Measurements from ENCODE around the gene BMP7.

BMP7 gene

DNA sequence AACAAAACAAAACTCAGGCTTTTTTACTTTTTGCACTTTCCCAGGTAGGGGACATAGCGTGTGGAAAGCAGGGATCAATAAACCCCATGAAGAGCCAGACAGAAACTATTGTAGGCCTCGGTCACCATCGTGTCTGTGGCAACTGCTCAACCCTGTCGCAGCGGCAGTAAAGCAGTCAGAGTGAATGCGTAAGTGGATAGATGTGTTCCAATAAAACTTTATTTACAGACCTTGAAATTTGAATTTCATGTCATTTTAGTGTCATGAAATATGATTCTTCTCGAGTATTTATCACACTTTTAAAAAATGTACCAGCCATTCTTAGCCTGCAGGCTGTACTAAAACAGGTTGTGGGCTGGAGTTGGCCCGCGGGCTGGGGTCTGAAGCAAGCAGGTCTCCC lies 14.5 kb downstream of the BMP7 start:
- no peak for DNase-seq
- no peak overlapping the region for H2BK5ac ChIP-seq (ENCODE audit: low read depth, low read length, poor library complexity, severe bottlenecking)
- H2BK15ac ChIP-seq (ENCODE audit: low read depth, poor library complexity, severe bottlenecking), result no peak overlapping the region
- H2AFZ ChIP-seq (ENCODE audit: low read depth, low read length), result no peak overlapping the region
- H3K9ac ChIP-seq (ENCODE audit: low read length), result no peak overlapping the region
- no peak overlapping the region for H2BK120ac ChIP-seq (ENCODE audit: low read depth, low read length)
- no peak overlapping the region for H3K4me2 ChIP-seq (ENCODE audit: low read length, poor library complexity, severe bottlenecking)
- H3K4me1 ChIP-seq (ENCODE audit: control insufficient read depth, insufficient read depth, low read depth, low read length), result peaks cover 10% of the 10 kb centered on the region
- 97% methylated on average over 6 of the region's 9 CpGs for WGBS
- H3K23ac ChIP-seq (ENCODE audit: low read length in 2 of 2), result no peak overlapping the region
- no peaks in the 10 kb centered on the region for H3K79me1 ChIP-seq (replicated peaks; ENCODE audit: low read length, poor library complexity, severe bottlenecking)
- H2BK12ac ChIP-seq (ENCODE audit: low read length in 2 of 2), result no peak overlapping the region
- no peak overlapping the region for H3K4ac ChIP-seq (ENCODE audit: low read depth in 1 of 2, low read length in 2 of 2)
- no peaks in the 10 kb centered on the region for H3K36me3 ChIP-seq (ENCODE audit: control insufficient read depth in 1 of 2, insufficient read depth in 2 of 2, low read depth in 1 of 2, low read length in 2 of 2)
- H3K27ac ChIP-seq (ENCODE audit: low read length, poor library complexity, severe bottlenecking), result no peak overlapping the region
- H4K91ac ChIP-seq (ENCODE audit: low read length), result no peak overlapping the region
- no peak overlapping the region for H4K8ac ChIP-seq (ENCODE audit: low read length)
- H3K9me3 ChIP-seq (ENCODE audit: control insufficient read depth, low read length), result peaks cover 4% of the 10 kb centered on the region
- H3K4me3 ChIP-seq (ENCODE audit: insufficient read depth in 1 of 2, low read depth in 1 of 2, low read length in 2 of 2), result no peak overlapping the region
- peaks cover 31 to 66% of the 10 kb centered on the region in 2 experiments for H3K27me3 ChIP-seq (ENCODE audit: control insufficient read depth in 1 of 2, insufficient read depth in 1 of 2, low read length in 2 of 2)
- no peak overlapping the region for H3K18ac ChIP-seq (ENCODE audit: low read depth in 1 of 2, low read length in 2 of 2)
- no peak overlapping the region for H3K14ac ChIP-seq (ENCODE audit: low read length in 2 of 2)
- no peak overlapping the region for H2AK5ac ChIP-seq (ENCODE audit: low read length, severe bottlenecking)

GRCh38 chr20:57251344-57251743 lies 15.1 kb downstream of the BMP7 start:
- Histone ChIP-seq H2BK12ac (ENCODE audit: low read length in 2 of 2) (no peak overlapping the region), H3K14ac (ENCODE audit: low read length in 2 of 2) (no peak overlapping the region), H3K27ac (ENCODE audit: low read length, poor library complexity, severe bottlenecking) (no peak overlapping the region), H2AK5ac (ENCODE audit: low read length, severe bottlenecking) (no peak overlapping the region), H3K9ac (ENCODE audit: low read length) (no peak overlapping the region), H3K27me3 (ENCODE audit: control insufficient read depth in 1 of 2, insufficient read depth in 1 of 2, low read length in 2 of 2) (peaks cover 31 to 66% of the 10 kb centered on the region in 2 experiments), H2BK120ac (ENCODE audit: low read depth, low read length) (no peak overlapping the region), H3K4ac (ENCODE audit: low read depth in 1 of 2, low read length in 2 of 2) (no peak overlapping the region), H4K8ac (ENCODE audit: low read length) (no peak overlapping the region), H4K91ac (ENCODE audit: low read length) (no peak overlapping the region), H3K9me3 (ENCODE audit: control insufficient read depth, low read length) (peaks cover 4% of the 10 kb centered on the region), H2AFZ (ENCODE audit: low read depth, low read length) (no peak overlapping the region), H3K4me3 (ENCODE audit: insufficient read depth in 1 of 2, low read depth in 1 of 2, low read length in 2 of 2) (no peak overlapping the region), H3K23ac (ENCODE audit: low read length in 2 of 2) (no peak overlapping the region), H2BK15ac (ENCODE audit: low read depth, poor library complexity, severe bottlenecking) (no peak overlapping the region), H3K4me2 (ENCODE audit: low read length, poor library complexity, severe bottlenecking) (no peak overlapping the region), H3K4me1 (ENCODE audit: control insufficient read depth, insufficient read depth, low read depth, low read length) (peaks cover 10% of the 10 kb centered on the region), H3K79me1 (replicated peaks; ENCODE audit: low read length, poor library complexity, severe bottlenecking) (no peaks in the 10 kb centered on the region), H3K18ac (ENCODE audit: low read depth in 1 of 2, low read length in 2 of 2) (no peak overlapping the region), H2BK5ac (ENCODE audit: low read depth, low read length, poor library complexity, severe bottlenecking) (no peak overlapping the region), H3K36me3 (ENCODE audit: control insufficient read depth in 1 of 2, insufficient read depth in 2 of 2, low read depth in 1 of 2, low read length in 2 of 2) (no peaks in the 10 kb centered on the region)
- no peak for DNase-seq
- 39% methylated on average over 7 of the region's 7 CpGs for WGBS

DNA sequence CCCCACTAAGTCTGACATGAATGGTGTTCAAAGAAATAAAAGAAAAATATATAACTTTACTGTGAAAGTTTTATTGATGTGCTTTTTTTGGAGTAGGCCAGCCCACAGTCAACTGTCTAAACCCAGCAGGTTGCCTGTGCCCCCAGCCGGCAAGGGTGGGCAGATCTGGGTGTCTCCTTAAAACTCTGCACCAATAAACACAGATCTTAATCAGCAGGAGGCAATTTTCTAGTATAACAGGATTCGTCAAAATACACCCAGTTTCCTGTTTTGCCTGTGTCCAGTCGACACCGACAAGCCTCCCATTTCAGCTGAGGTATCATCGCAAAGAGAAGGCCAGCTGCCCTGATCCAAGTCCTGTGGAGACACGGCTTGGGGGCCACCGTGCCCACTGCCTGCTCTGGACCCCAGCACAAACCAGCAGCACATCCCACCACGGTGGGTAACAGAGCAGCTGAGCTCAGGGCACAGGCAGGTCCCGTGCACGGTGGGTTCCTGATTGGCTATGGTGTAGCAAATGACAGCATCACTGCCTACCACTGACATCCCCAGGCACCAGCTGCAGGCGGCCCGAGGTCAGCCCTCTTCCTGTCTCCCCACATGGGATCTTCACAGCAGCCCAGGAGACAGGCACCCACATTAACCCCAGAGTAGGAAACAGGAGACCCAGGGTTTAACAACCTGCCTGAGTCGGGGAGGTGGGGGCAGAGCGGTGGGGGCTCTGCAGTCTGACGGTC lies 15.7 kb downstream of the BMP7 start:
- Histone ChIP-seq H2BK15ac (ENCODE audit: low read depth, poor library complexity, severe bottlenecking) (no peak overlapping the region), H3K27ac (ENCODE audit: low read length, poor library complexity, severe bottlenecking) (no peak overlapping the region), H2AK5ac (ENCODE audit: low read length, severe bottlenecking) (no peak overlapping the region), H2BK12ac (ENCODE audit: low read length in 2 of 2) (no peak overlapping the region), H3K27me3 (ENCODE audit: control insufficient read depth in 1 of 2, insufficient read depth in 1 of 2, low read length in 2 of 2) (peaks cover 31 to 64% of the 10 kb centered on the region in 2 experiments), H3K4ac (ENCODE audit: low read depth in 1 of 2, low read length in 2 of 2) (no peak overlapping the region), H3K14ac (ENCODE audit: low read length in 2 of 2) (no peak overlapping the region), H3K23ac (ENCODE audit: low read length in 2 of 2) (no peak overlapping the region), H3K4me1 (ENCODE audit: control insufficient read depth, insufficient read depth, low read depth, low read length) (peaks cover 10% of the 10 kb centered on the region), H3K79me1 (replicated peaks; ENCODE audit: low read length, poor library complexity, severe bottlenecking) (no peaks in the 10 kb centered on the region), H3K4me3 (ENCODE audit: insufficient read depth in 1 of 2, low read depth in 1 of 2, low read length in 2 of 2) (no peak overlapping the region), H3K18ac (ENCODE audit: low read depth in 1 of 2, low read length in 2 of 2) (no peak overlapping the region), H2BK5ac (ENCODE audit: low read depth, low read length, poor library complexity, severe bottlenecking) (no peak overlapping the region), H4K8ac (ENCODE audit: low read length) (no peak overlapping the region), H3K4me2 (ENCODE audit: low read length, poor library complexity, severe bottlenecking) (no peak overlapping the region), H2AFZ (ENCODE audit: low read depth, low read length) (no peak overlapping the region), H3K9ac (ENCODE audit: low read length) (no peak overlapping the region), H3K36me3 (ENCODE audit: control insufficient read depth in 1 of 2, insufficient read depth in 2 of 2, low read depth in 1 of 2, low read length in 2 of 2) (no peaks in the 10 kb centered on the region), H3K9me3 (ENCODE audit: control insufficient read depth, low read length) (peaks cover 4% of the 10 kb centered on the region), H2BK120ac (ENCODE audit: low read depth, low read length) (no peak overlapping the region), H4K91ac (ENCODE audit: low read length) (no peak overlapping the region)
- WGBS, result 67% methylated on average over 15 of the region's 15 CpGs
- DNase-seq, result no peak

DNA sequence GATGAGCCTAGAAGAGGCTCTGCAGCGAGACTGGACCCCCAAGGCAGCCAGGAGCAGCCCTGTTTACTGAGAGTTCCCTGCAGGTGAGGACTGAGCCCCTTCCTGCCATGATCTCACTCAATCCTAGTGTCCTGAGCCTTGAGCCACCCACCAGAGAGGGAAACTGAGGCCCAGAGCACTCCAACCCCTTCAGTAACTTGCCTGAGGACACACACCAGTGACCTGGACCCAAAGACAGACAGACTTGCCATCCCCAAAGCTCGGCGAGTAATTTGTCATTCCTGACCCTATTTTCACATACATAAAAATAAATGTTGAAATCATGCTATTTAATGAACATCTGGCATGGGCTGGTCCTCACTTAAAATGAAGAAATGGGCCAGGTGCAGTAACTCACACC lies 16.7 kb downstream of the BMP7 start:
- Histone ChIP-seq H2BK12ac (ENCODE audit: low read length in 2 of 2) (no peak overlapping the region), H4K8ac (ENCODE audit: low read length) (no peak overlapping the region), H3K18ac (ENCODE audit: low read depth in 1 of 2, low read length in 2 of 2) (no peak overlapping the region), H3K4ac (ENCODE audit: low read depth in 1 of 2, low read length in 2 of 2) (no peak overlapping the region), H3K4me1 (ENCODE audit: control insufficient read depth, insufficient read depth, low read depth, low read length) (peaks cover 10% of the 10 kb centered on the region), H2AFZ (ENCODE audit: low read depth, low read length) (no peak overlapping the region), H2BK15ac (ENCODE audit: low read depth, poor library complexity, severe bottlenecking) (no peak overlapping the region), H3K9me3 (ENCODE audit: control insufficient read depth, low read length) (peaks cover 4% of the 10 kb centered on the region), H3K4me2 (ENCODE audit: low read length, poor library complexity, severe bottlenecking) (no peak overlapping the region), H4K91ac (ENCODE audit: low read length) (no peak overlapping the region), H2AK5ac (ENCODE audit: low read length, severe bottlenecking) (no peak overlapping the region), H3K23ac (ENCODE audit: low read length in 2 of 2) (no peak overlapping the region), H2BK120ac (ENCODE audit: low read depth, low read length) (no peak overlapping the region), H3K9ac (ENCODE audit: low read length) (no peak overlapping the region), H3K36me3 (ENCODE audit: control insufficient read depth in 1 of 2, insufficient read depth in 2 of 2, low read depth in 1 of 2, low read length in 2 of 2) (no peaks in the 10 kb centered on the region), H3K79me1 (replicated peaks; ENCODE audit: low read length, poor library complexity, severe bottlenecking) (no peaks in the 10 kb centered on the region), H2BK5ac (ENCODE audit: low read depth, low read length, poor library complexity, severe bottlenecking) (no peak overlapping the region), H3K27ac (ENCODE audit: low read length, poor library complexity, severe bottlenecking) (no peak overlapping the region), H3K14ac (ENCODE audit: low read length in 2 of 2) (no peak overlapping the region), H3K27me3 (ENCODE audit: control insufficient read depth in 1 of 2, insufficient read depth in 1 of 2, low read length in 2 of 2) (peaks cover 26 to 58% of the 10 kb centered on the region in 2 experiments), H3K4me3 (ENCODE audit: insufficient read depth in 1 of 2, low read depth in 1 of 2, low read length in 2 of 2) (no peak overlapping the region)
- no peak for DNase-seq
- 69% methylated on average over 1 of the region's 3 CpGs for WGBS
